ENCODE data around the gene TIMM23B.
"Not testable (repeated sequence)": the region's sequence is repeated elsewhere in the genome, so short reads cannot be mapped to it uniquely, and the experiment has no call there.

GRCh38 chr10:49899999-49900398 lies 41.9 kb upstream of the TIMM23B start:
- TF ChIP-seq CTCF (IDR thresholded peaks at IDR 0.05); ZFX (IDR thresholded peaks at IDR 0.05; ENCODE audit: borderline replicate concordance): not testable (repeated sequence)
